Measurements from ENCODE around the gene HSDL1.

HSDL1 gene

DNA sequence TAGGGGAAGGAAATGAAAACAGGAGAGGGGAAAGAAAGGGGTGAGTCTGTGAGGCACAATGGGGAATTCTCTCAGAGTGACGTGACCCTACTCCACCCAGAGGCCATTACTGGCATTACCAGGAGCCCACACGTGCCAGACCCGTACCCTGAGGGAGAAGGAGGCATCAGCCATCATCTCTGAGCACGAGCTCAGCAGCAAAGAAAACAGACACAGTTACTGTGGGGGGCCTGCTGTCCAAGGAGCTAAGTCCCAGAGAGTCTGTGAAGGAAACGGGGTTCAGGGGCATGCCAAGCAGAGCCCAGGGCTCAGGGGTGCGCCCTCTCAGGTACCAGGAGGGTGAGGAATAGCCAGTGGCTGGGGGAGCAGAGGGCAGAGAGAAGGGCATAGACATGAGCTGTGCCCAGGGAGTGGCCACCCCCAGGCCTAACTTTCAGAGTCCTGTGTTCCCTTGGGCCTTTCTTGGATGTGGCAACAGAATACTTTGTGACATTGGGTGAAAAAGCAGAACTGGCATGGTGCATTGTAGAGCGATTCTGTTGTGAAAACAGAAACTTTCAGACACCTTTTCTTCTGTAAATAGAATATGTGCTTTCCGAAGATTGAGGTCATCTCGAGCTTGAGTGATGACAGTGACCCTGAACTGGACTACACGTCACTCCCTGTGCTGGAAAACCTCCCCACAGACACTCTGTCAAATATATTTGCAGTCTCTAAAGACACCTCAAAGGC is 30.5 kb upstream of the HSDL1 start:
- H3K4me3 ChIP-seq (ENCODE audit: low read depth, low read length): no peak overlapping the region

DNA sequence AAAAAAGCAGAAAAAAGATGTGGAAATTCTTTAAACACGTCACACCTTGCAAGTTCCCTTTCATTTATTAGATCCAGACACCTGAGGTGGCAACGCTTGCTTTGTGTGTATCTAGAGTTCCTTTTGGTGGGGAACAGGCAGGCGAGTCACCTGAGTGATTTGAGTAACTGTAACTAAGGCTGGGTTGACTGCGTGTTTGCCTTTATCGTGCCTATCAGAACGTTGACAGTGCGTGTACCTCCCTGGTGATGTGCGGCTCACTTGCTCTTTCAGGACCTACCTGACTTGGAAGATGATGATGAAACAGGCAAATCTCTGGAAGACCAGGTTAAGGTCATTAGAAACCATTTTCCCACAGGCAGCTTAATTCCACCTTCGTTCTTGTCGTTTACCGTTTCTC is 29.4 kb upstream of the HSDL1 start:
- TF ChIP-seq, protein P1, sequence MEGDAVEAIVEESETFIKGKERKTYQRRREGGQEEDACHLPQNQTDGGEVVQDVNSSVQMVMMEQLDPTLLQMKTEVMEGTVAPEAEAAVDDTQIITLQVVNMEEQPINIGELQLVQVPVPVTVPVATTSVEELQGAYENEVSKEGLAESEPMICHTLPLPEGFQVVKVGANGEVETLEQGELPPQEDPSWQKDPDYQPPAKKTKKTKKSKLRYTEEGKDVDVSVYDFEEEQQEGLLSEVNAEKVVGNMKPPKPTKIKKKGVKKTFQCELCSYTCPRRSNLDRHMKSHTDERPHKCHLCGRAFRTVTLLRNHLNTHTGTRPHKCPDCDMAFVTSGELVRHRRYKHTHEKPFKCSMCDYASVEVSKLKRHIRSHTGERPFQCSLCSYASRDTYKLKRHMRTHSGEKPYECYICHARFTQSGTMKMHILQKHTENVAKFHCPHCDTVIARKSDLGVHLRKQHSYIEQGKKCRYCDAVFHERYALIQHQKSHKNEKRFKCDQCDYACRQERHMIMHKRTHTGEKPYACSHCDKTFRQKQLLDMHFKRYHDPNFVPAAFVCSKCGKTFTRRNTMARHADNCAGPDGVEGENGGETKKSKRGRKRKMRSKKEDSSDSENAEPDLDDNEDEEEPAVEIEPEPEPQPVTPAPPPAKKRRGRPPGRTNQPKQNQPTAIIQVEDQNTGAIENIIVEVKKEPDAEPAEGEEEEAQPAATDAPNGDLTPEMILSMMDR (IDR thresholded peaks at IDR 0.05; ENCODE audit: low read depth, low read length): no peak

More for the DNA sequence above, 30.5 kb upstream of the HSDL1 start:
- TF ChIP-seq, protein P1 (IDR thresholded peaks at IDR 0.05; ENCODE audit: low read depth, low read length): no peak

DNA sequence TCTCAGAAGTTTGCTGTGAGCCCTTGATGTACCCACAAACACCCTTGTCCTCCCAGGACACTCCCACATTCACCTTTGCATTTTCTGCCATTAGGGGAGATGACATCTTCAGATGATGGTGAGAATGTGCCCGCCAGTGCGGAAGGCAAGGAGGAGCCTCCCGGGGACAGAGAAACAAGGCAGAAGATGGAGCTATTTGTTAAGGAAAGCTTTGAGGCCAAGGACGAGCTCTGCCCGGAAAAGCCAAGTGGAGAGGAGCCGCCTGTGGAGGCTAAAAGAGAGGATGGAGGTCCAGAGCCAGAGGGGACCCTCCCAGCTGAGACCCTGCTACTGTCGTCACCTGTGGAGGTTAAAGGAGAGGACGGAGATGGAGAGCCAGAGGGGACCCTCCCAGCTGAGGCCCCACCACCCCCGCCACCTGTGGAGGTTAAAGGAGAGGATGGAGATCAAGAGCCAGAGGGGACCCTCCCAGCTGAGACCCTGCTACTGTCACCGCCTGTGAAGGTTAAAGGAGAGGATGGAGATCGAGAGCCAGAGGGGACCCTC is 24.9 kb upstream of the HSDL1 start:
- TF ChIP-seq, protein P1 (IDR thresholded peaks at IDR 0.05; ENCODE audit: low read depth, low read length): no peak
- H3K4me3 ChIP-seq (ENCODE audit: low read depth, low read length): no peak overlapping the region

More for the DNA sequence above, 29.4 kb upstream of the HSDL1 start:
- H3K4me3 ChIP-seq (ENCODE audit: low read depth, low read length): no peak overlapping the region

DNA sequence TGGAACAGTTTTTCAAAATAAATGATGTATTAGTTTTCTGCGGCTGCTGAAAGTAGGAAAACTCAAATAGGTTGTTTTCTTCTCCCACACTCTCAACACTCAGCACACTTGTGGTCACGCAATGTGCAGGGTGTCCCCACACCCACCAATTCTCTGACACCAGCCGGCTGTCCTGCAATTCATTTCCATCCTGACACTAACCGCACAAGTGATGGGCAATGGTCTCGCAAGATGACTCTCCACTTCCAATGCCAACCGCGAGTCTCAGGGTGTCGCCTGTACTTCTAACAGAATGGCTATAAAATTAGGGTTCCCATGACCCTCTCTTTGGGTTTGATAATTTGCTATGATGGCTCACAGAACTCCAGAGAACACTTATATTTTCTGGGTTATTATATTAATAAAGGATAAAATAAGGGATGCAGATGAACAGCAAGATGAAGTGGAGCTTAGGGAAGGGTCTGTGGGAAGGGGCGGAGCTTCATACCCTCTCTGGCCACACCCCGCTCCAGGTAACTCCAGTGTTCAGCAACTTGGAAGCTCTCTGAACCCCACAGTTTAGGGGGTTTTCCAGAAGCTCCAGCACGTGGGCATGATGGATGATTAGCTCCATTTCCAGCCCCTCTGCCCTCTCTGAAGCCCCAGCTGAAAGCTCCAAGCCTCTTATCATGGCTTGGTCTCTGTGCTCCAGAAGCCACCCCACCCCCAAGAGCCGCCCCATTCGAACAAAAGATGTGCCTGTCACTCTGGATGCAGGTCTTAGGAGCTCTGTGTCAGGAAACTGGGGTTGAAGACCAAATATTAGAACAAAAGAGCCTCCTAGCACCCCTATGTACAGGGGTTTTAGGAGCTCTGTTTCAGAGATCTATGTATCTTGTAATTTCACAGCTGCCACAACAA is 22.1 kb upstream of the HSDL1 start:
- H3K4me3 ChIP-seq (ENCODE audit: low read depth, low read length): no peak overlapping the region
- TF ChIP-seq, protein P1 (IDR thresholded peaks at IDR 0.05; ENCODE audit: low read depth, low read length): no peak

DNA sequence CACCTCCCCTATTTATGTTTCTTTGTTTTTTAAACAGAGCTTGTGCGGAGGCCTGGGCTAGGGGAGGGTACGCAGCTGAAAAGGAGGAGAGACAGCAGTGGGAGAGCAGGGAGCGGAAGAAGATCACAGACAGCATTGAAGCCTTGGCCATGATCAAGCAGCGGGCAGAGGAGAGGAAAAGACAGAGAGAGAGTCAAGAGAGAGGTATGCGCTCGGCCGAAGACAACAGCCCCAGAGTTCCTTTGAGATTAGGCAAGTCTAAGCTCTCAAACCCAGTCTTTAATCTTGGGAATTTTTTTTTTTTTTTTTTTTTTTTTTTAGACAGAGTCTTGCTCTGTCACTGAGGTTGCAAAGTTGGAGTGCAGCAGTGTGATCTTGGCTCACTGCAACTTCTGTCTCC is 20.8 kb upstream of the HSDL1 start:
- TF ChIP-seq, protein P1 (IDR thresholded peaks at IDR 0.05; ENCODE audit: low read depth, low read length): no peak
- H3K4me3 ChIP-seq (ENCODE audit: low read depth, low read length): no peak overlapping the region

DNA sequence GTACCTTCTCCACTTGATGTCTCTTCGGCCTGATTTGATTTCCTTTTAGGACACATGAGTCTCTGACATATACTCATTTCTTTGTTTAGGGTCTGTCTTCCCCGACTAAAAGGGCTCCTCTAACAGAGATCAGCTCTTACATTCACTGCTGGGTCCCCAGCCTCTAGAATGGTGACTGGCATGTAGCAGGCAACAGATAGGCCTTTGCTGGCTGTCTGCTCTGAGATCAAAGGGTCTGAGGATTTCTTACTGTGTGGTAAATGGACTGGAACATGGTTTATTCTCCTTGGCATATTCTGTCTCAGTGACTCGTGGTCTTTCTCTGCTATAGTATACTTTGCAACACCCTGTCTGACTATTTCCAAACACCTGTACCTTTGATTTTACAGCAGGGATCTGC is 16.8 kb upstream of the HSDL1 start:
- no peak overlapping the region for H3K4me3 ChIP-seq (ENCODE audit: low read depth, low read length)
- TF ChIP-seq, protein P1 (IDR thresholded peaks at IDR 0.05; ENCODE audit: low read depth, low read length): no peak
